Measurements from ENCODE around the gene BANK1. TPM values are rescaled to one million over a fixed set of nuclear protein-coding genes. Genes with fewer than 3 reads are reported as not detected.

BANK1 gene
- total and polyA plus RNA-seq, 10 of the 15 experiments (the other 5 are each of a cell fraction or from before 2014, with no cell fraction given) = 0.13 to 2.1 (median 0.42) TPM

DNA sequence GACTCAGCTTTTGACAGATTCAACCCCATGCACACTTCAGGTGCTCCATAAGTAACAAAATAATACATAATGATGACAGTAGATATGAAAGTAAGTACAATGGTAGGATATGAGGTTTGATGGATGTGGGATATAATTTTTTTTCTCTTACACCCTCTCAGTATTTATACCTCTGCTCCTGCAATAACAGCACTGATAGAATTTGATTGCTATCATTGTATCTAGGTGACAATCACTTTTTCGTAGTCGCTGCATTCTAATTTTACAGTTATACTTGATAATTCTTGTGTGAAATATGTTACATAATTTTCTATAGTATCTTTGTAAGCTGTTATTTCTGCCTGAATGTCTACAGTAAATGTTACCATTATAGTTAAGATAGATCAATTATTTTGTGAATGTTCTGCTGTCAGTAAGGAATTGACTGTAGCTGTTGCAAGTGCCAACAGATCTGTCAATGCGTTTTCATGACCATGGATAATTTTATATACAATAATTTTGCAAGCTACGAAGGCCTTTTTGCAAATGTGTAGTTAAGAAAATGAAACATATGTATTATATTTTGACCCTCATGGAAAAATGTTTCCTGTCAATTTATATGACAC, 128.9 kb downstream of the BANK1 start:
- in situ Hi-C loops (cut with MboI) (no loop called here), intact Hi-C loops (cut with micrococcal nuclease; ENCODE audit: unreplicated experiment) (no loop called here)
- ChIA-PET POLR2A (no interaction called here), RAD21 (ENCODE audit: unreplicated experiment) (no interaction called here), SMC1A (ENCODE audit: uncharacterized antibody, unreplicated experiment) (no interaction called here), CTCF (no interaction called here)
- Histone ChIP-seq H2AFZ (ENCODE audit: control insufficient read depth, low read depth, low read length) (no peak overlapping the region), H3K4me1 (ENCODE audit: control insufficient read depth, insufficient read depth, low read length) (no peaks in the 10 kb centered on the region), H3K27me3 (replicated peaks in 1 of 2; ENCODE audit: control insufficient read depth in 2 of 2, insufficient read depth in 2 of 2, low read length in 1 of 2) (no peaks in the 10 kb centered on the region), H3K4me2 (ENCODE audit: control insufficient read depth, insufficient read depth) (no peak overlapping the region), H3K79me2 (ENCODE audit: control insufficient read depth, insufficient read depth, low read length) (no peaks in the 10 kb centered on the region), H3K27ac (ENCODE audit: control insufficient read depth, insufficient read depth) (no peak overlapping the region), H3K9me3 (replicated peaks; ENCODE audit: control insufficient read depth, insufficient read depth, low read length) (no peaks in the 10 kb centered on the region), H3K9ac (ENCODE audit: control insufficient read depth, insufficient read depth, low read length) (no peak overlapping the region), H3K36me3 (ENCODE audit: control insufficient read depth in 2 of 2, insufficient read depth in 2 of 2, low read length in 1 of 2) (no peaks in the 10 kb centered on the region), H3K4me3 (no peak overlapping the region), H4K20me1 (ENCODE audit: control insufficient read depth, insufficient read depth) (no peaks in the 10 kb centered on the region)
- FAIRE-seq (no peak), ATAC-seq (no peak), DNase-seq (ENCODE audit: low read depth, low spot score) (no peak)
- 40% methylated on average over 4 of the region's 4 CpGs for WGBS (ENCODE audit: insufficient coverage, insufficient replicate concordance, low lambda C conversion rate, missing lambda C conversion rate)
- no TSS peak for BruUV-seq (replicated peaks)
- TF ChIP-seq, protein P1, sequence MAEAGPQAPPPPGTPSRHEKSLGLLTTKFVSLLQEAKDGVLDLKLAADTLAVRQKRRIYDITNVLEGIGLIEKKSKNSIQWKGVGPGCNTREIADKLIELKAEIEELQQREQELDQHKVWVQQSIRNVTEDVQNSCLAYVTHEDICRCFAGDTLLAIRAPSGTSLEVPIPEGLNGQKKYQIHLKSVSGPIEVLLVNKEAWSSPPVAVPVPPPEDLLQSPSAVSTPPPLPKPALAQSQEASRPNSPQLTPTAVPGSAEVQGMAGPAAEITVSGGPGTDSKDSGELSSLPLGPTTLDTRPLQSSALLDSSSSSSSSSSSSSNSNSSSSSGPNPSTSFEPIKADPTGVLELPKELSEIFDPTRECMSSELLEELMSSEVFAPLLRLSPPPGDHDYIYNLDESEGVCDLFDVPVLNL (IDR thresholded peaks at IDR 0.05; ENCODE audit: low read depth, low read length) = no peak
- TF ChIP-seq ZSCAN29 (IDR thresholded peaks at IDR 0.05) (no peak), ZNF217 (IDR thresholded peaks at IDR 0.05) (no peak), POLR2AphosphoS2 (IDR thresholded peaks at IDR 0.05; ENCODE audit: low read depth, low read length) (no peak), CBFB (IDR thresholded peaks at IDR 0.05; ENCODE audit: low read depth) (no peak), KLF5 (IDR thresholded peaks at IDR 0.05; ENCODE audit: partially characterized antibody) (no peak), BCL11A (IDR thresholded peaks at IDR 0.05; ENCODE audit: low read depth, low read length) (no peak), NR2C2 (IDR thresholded peaks at IDR 0.05; ENCODE audit: borderline replicate concordance, control insufficient read depth, insufficient read length, low read depth) (no peak), HCFC1 (IDR thresholded peaks at IDR 0.05; ENCODE audit: low read length) (no peak), SRF (IDR thresholded peaks at IDR 0.05; ENCODE audit: low read depth in 2 of 2, low read length in 2 of 2) (no peak), TARDBP (IDR thresholded peaks at IDR 0.05; ENCODE audit: borderline replicate concordance) (no peak), EP300 (IDR thresholded peaks at IDR 0.05; ENCODE audit: borderline replicate concordance in 1 of 2, control insufficient read depth in 1 of 2, low read depth in 2 of 2, low read length in 2 of 2) (no peak)
- TF ChIP-seq, protein P2, sequence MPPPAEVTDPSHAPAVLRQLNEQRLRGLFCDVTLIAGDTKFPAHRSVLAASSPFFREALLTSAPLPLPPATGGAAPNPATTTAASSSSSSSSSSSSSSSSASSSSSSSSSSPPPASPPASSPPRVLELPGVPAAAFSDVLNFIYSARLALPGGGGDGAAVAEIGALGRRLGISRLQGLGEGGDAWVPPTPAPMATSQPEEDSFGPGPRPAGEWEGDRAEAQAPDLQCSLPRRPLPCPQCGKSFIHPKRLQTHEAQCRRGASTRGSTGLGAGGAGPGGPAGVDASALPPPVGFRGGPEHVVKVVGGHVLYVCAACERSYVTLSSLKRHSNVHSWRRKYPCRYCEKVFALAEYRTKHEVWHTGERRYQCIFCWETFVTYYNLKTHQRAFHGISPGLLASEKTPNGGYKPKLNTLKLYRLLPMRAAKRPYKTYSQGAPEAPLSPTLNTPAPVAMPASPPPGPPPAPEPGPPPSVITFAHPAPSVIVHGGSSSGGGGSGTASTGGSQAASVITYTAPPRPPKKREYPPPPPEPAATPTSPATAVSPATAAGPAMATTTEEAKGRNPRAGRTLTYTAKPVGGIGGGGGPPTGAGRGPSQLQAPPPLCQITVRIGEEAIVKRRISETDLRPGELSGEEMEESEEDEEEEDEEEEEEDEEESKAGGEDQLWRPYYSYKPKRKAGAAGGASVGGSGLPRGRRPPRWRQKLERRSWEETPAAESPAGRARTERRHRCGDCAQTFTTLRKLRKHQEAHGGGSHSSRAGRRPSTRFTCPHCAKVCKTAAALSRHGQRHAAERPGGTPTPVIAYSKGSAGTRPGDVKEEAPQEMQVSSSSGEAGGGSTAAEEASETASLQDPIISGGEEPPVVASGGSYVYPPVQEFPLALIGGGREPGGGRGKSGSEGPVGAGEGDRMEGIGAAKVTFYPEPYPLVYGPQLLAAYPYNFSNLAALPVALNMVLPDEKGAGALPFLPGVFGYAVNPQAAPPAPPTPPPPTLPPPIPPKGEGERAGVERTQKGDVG (CRISPR knock-in tag; IDR thresholded peaks at IDR 0.05) = no peak
- TF ChIP-seq, protein P3, sequence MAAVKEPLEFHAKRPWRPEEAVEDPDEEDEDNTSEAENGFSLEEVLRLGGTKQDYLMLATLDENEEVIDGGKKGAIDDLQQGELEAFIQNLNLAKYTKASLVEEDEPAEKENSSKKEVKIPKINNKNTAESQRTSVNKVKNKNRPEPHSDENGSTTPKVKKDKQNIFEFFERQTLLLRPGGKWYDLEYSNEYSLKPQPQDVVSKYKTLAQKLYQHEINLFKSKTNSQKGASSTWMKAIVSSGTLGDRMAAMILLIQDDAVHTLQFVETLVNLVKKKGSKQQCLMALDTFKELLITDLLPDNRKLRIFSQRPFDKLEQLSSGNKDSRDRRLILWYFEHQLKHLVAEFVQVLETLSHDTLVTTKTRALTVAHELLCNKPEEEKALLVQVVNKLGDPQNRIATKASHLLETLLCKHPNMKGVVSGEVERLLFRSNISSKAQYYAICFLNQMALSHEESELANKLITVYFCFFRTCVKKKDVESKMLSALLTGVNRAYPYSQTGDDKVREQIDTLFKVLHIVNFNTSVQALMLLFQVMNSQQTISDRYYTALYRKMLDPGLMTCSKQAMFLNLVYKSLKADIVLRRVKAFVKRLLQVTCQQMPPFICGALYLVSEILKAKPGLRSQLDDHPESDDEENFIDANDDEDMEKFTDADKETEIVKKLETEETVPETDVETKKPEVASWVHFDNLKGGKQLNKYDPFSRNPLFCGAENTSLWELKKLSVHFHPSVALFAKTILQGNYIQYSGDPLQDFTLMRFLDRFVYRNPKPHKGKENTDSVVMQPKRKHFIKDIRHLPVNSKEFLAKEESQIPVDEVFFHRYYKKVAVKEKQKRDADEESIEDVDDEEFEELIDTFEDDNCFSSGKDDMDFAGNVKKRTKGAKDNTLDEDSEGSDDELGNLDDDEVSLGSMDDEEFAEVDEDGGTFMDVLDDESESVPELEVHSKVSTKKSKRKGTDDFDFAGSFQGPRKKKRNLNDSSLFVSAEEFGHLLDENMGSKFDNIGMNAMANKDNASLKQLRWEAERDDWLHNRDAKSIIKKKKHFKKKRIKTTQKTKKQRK (IDR thresholded peaks at IDR 0.05; ENCODE audit: low read depth, low read length) = no peak

Data from GM12878 (cell line).